CD4-positive, CD25-positive, alpha-beta regulatory T cell (primary cell): ENCODE measurements around the gene NANOGP8. TPM values are rescaled to one million over a fixed set of nuclear protein-coding genes. Genes with fewer than 3 reads are reported as not detected.

Source experiments
- ATAC-seq, 2 donors: fragments of 150-1000 bp; cut with Tn5 transposase; one replicate each; pipeline ENCODE4 v1.10.0; 2021; ENCODE audit warnings: low read depth in 2 of 2, moderate number of reproducible peaks in 2 of 2, moderate library complexity in 1 of 2
- DNase-seq, 3 donors: peaks; one replicate each; pipeline versions ENCODE4 v3.0.0 to v3.0.0-alpha.2; 2012 to 2022; ENCODE audit warnings: mixed read lengths in 1 of 3
- H3K27ac ChIP-seq: one replicate; pipeline ENCODE4 v1.7.0; 2013; ENCODE audit warnings: mild to moderate bottlenecking, low read length; ENCODE audit not compliant: insufficient read depth, poor library complexity, severe bottlenecking
- H3K27me3 ChIP-seq: one replicate; pipeline ENCODE4 v1.7.0; 2013; ENCODE audit warnings: low read length; ENCODE audit not compliant: control insufficient read depth, insufficient read depth
- H3K36me3 ChIP-seq: one replicate; pipeline ENCODE4 v1.7.0; 2013; ENCODE audit warnings: mild to moderate bottlenecking, low read length, moderate library complexity; ENCODE audit not compliant: control insufficient read depth, insufficient read depth
- H3K4me1 ChIP-seq: 2 replicates; pipeline ENCODE4 v1.7.0; 2013; ENCODE audit warnings: mild to moderate bottlenecking, low read length; ENCODE audit not compliant: insufficient read depth, control insufficient read depth, poor library complexity, severe bottlenecking
- H3K4me3 ChIP-seq: one replicate; pipeline ENCODE4 v1.7.0; 2013; ENCODE audit warnings: low read depth, mild to moderate bottlenecking, low read length, moderate library complexity
- H3K9me3 ChIP-seq, 2 experiments: 1 replicate in 1 of 2; 2 replicates in 1 of 2; pipeline ENCODE4 v1.7.0; 2013; ENCODE audit warnings: low read length in 2 of 2, mild to moderate bottlenecking in 1 of 2, moderate library complexity in 1 of 2; ENCODE audit not compliant: control insufficient read depth in 2 of 2
- H3K27ac Mint-ChIP-seq, 3 donors: one replicate each; pipeline ENCODE4 v1.8.0; 2020 to 2022; ENCODE audit warnings: mild to moderate bottlenecking in 3 of 3, mixed read lengths in 3 of 3, moderate library complexity in 2 of 3
- H3K27me3 Mint-ChIP-seq: one replicate; pipeline ENCODE4 v1.8.0; 2022; ENCODE audit warnings: mild to moderate bottlenecking, mixed read lengths
- H3K36me3 Mint-ChIP-seq: one replicate; pipeline ENCODE4 v1.8.0; 2020; ENCODE audit warnings: mixed read lengths
- H3K4me1 Mint-ChIP-seq, 4 donors: one replicate each; pipeline ENCODE4 v1.8.0; 2020 to 2022; ENCODE audit warnings: mixed read lengths in 4 of 4, mild to moderate bottlenecking in 1 of 4
- H3K4me3 Mint-ChIP-seq, 4 donors: one replicate each; pipeline ENCODE4 v1.8.0; 2020 to 2022; ENCODE audit warnings: mild to moderate bottlenecking in 4 of 4, mixed read lengths in 4 of 4, moderate library complexity in 3 of 4
- H3K9me3 Mint-ChIP-seq, 7 donors: one replicate each; pipeline ENCODE4 v1.8.0; 2020 to 2022; ENCODE audit warnings: mixed read lengths in 7 of 7, mild to moderate bottlenecking in 3 of 7, moderate library complexity in 2 of 7
- polyA plus RNA-seq, 4 donors: library from polyadenylated mRNA; unstranded; fragments of 300-500 nt; fragmentation: Illumina TruSeq; gene quantifications; one replicate each; pipeline ENCODE4 v1.2.3, GENCODE V29; 2021
- total RNA-seq: library from RNA; stranded (reverse); gene quantifications from one replicate; pipeline ENCODE4 v1.2.3, GENCODE V29; 2022

Gene NANOGP8
- total and polyA plus RNA-seq, 5 donors from 2014 or later: not detected

- no peaks in the 10 kb centered on the region for H3K27me3 ChIP-seq
- H3K4me1 Mint-ChIP-seq: no peaks in the 10 kb centered on the region
- peaks cover 4% of the 10 kb centered on the region for H3K27me3 Mint-ChIP-seq
- H3K27ac Mint-ChIP-seq: no peak overlapping the region
- no peak overlapping the region for H3K4me3 Mint-ChIP-seq
- peaks cover 0 to 1% (median 0%) of the 10 kb centered on the region in 7 donors for H3K9me3 Mint-ChIP-seq
- no peak overlapping the region for H3K27ac ChIP-seq
- H3K36me3 Mint-ChIP-seq: no peaks in the 10 kb centered on the region
- H3K9me3 ChIP-seq: no peaks in the 10 kb centered on the region
- no peaks in the 10 kb centered on the region for H3K36me3 ChIP-seq
- H3K4me3 ChIP-seq: no peak overlapping the region
- H3K4me1 ChIP-seq: no peaks in the 10 kb centered on the region
- no peak for ATAC-seq
- no peak for DNase-seq
Observed at GRCh38 chr15:35054380-35054779, 30.7 kb downstream of the NANOGP8 start.

- no peak for DNase-seq
- no peaks in the 10 kb centered on the region for H3K36me3 Mint-ChIP-seq
- Histone ChIP-seq H3K9me3 (no peaks in the 10 kb centered on the region), H3K36me3 (no peaks in the 10 kb centered on the region), H3K27me3 (no peaks in the 10 kb centered on the region), H3K27ac (no peak overlapping the region), H3K4me1 (no peaks in the 10 kb centered on the region), H3K4me3 (no peak overlapping the region)
- H3K9me3 Mint-ChIP-seq: peaks cover 0 to 1% (median 0%) of the 10 kb centered on the region in 7 donors
- H3K4me3 Mint-ChIP-seq: no peak overlapping the region
- H3K4me1 Mint-ChIP-seq: peaks cover 0 to 6% (median 0%) of the 10 kb centered on the region in 4 donors
- H3K27ac Mint-ChIP-seq: no peak overlapping the region
- no peak for ATAC-seq
- peaks cover 12% of the 10 kb centered on the region for H3K27me3 Mint-ChIP-seq
Observed at GRCh38 chr15:35047996-35048395, 37.1 kb downstream of the NANOGP8 start.

- Mint-ChIP-seq H3K27me3 (peaks cover 12% of the 10 kb centered on the region), H3K9me3 (peaks cover 0 to 1% (median 0%) of the 10 kb centered on the region in 7 donors), H3K27ac (no peak overlapping the region), H3K4me3 (no peak overlapping the region), H3K4me1 (peaks cover 0 to 8% (median 0%) of the 10 kb centered on the region in 4 donors), H3K36me3 (no peaks in the 10 kb centered on the region)
- ATAC-seq: no peak
- no peak for DNase-seq
- Histone ChIP-seq H3K27ac (no peak overlapping the region), H3K4me1 (no peaks in the 10 kb centered on the region), H3K9me3 (no peaks in the 10 kb centered on the region), H3K4me3 (no peak overlapping the region), H3K27me3 (no peaks in the 10 kb centered on the region), H3K36me3 (no peaks in the 10 kb centered on the region)
Observed at GRCh38 chr15:35047528-35047927, 37.6 kb downstream of the NANOGP8 start.

- Mint-ChIP-seq H3K27ac (no peak overlapping the region), H3K9me3 (no peaks in the 10 kb centered on the region), H3K27me3 (peaks cover 10% of the 10 kb centered on the region), H3K36me3 (no peaks in the 10 kb centered on the region), H3K4me3 (no peak overlapping the region), H3K4me1 (peaks cover 0 to 8% (median 0%) of the 10 kb centered on the region in 4 donors)
- no peaks in the 10 kb centered on the region for H3K9me3 ChIP-seq
- no peaks in the 10 kb centered on the region for H3K36me3 ChIP-seq
- no peak overlapping the region for H3K4me3 ChIP-seq
- no peaks in the 10 kb centered on the region for H3K4me1 ChIP-seq
- H3K27me3 ChIP-seq: no peaks in the 10 kb centered on the region
- ATAC-seq: no peak
- H3K27ac ChIP-seq: no peak overlapping the region
- DNase-seq: no peak
Observed at GRCh38 chr15:35043373-35044095, 41.6 kb downstream of the NANOGP8 start.

GRCh38 chr15:35040339-35041255, 44.5 kb downstream of the NANOGP8 start:
- Mint-ChIP-seq H3K36me3 (no peaks in the 10 kb centered on the region), H3K4me1 (peaks cover 0 to 8% (median 0%) of the 10 kb centered on the region in 4 donors), H3K27ac (no peak overlapping the region), H3K9me3 (peaks cover 0 to 1% (median 0%) of the 10 kb centered on the region in 7 donors), H3K4me3 (no peak overlapping the region), H3K27me3 (peaks cover 10% of the 10 kb centered on the region)
- no peak overlapping the region for H3K27ac ChIP-seq
- DNase-seq (no peak), ATAC-seq (no peak)
- no peaks in the 10 kb centered on the region for H3K27me3 ChIP-seq
- no peaks in the 10 kb centered on the region for H3K4me1 ChIP-seq
- no peaks in the 10 kb centered on the region for H3K36me3 ChIP-seq
- H3K4me3 ChIP-seq: no peak overlapping the region
- H3K9me3 ChIP-seq: no peaks in the 10 kb centered on the region

- Histone ChIP-seq H3K4me3 (no peak overlapping the region), H3K27me3 (no peaks in the 10 kb centered on the region), H3K27ac (no peak overlapping the region), H3K9me3 (no peaks in the 10 kb centered on the region), H3K36me3 (no peaks in the 10 kb centered on the region), H3K4me1 (no peaks in the 10 kb centered on the region)
- Mint-ChIP-seq H3K4me3 (no peak overlapping the region), H3K9me3 (peaks cover 0 to 1% (median 0%) of the 10 kb centered on the region in 7 donors), H3K27me3 (peaks cover 10% of the 10 kb centered on the region), H3K4me1 (peaks cover 0 to 8% (median 0%) of the 10 kb centered on the region in 4 donors), H3K27ac (no peak overlapping the region), H3K36me3 (no peaks in the 10 kb centered on the region)
- ATAC-seq (no peak), DNase-seq (no peak)
Observed at GRCh38 chr15:35038626-35039451, 46.3 kb downstream of the NANOGP8 start.
